Progenitor cell of endocrine pancreas (in vitro differentiated cells): Measurements from ENCODE around the gene PNKD. TPM values are rescaled to one million over a fixed set of nuclear protein-coding genes. Genes with fewer than 3 reads are reported as not detected.

Source experiments
- DNase-seq: peaks from one replicate; pipeline ENCODE4 v3.0.0; 2021; ENCODE audit warnings: low spot score; ENCODE audit not compliant: unreplicated experiment
- H3K27ac Mint-ChIP-seq: 2 replicates; pipeline ENCODE4 v1.8.0; 2021; ENCODE audit warnings: mild to moderate bottlenecking, moderate library complexity, mixed read lengths
- H3K27me3 Mint-ChIP-seq: 2 replicates; pipeline ENCODE4 v1.8.0; 2021; ENCODE audit warnings: mixed read lengths
- H3K36me3 Mint-ChIP-seq: 2 replicates; pipeline ENCODE4 v1.8.0; 2022; ENCODE audit warnings: mixed read lengths; ENCODE audit not compliant: insufficient read depth
- H3K4me1 Mint-ChIP-seq: 2 replicates; pipeline ENCODE4 v1.8.0; 2021; ENCODE audit warnings: low read depth, mixed read lengths
- H3K4me3 Mint-ChIP-seq: 2 replicates; pipeline ENCODE4 v1.8.0; 2021; ENCODE audit warnings: low read depth, mild to moderate bottlenecking, moderate library complexity, mixed read lengths
- H3K9me3 Mint-ChIP-seq: 2 replicates; pipeline ENCODE4 v1.8.0; 2021; ENCODE audit warnings: low read depth, mixed read lengths
- microRNA-seq: library from miRNA; unstranded; fragments of <30 nt; microRNA quantifications from one replicate; pipeline ENCODE4 v1.1.0, GENCODE V29; 2020; ENCODE audit warnings: borderline number of aligned reads; ENCODE audit not compliant: unreplicated experiment
- total RNA-seq: library from RNA; stranded (reverse); gene quantifications from 2 replicates; pipeline ENCODE4 v1.2.1, GENCODE V29; 2021
- TF ChIP-seq, protein P1 (sequence below): fragments of 200-600 bp; sonication (generic); IDR thresholded peaks from one replicate; pipeline ENCODE4 v1.5.0; 2021; ENCODE audit warnings: antibody characterized with exemption, mild to moderate bottlenecking; ENCODE audit not compliant: unreplicated experiment

Gene PNKD
- total RNA-seq, 1 donor from 2014 or later: 54.3 TPM

DNA sequence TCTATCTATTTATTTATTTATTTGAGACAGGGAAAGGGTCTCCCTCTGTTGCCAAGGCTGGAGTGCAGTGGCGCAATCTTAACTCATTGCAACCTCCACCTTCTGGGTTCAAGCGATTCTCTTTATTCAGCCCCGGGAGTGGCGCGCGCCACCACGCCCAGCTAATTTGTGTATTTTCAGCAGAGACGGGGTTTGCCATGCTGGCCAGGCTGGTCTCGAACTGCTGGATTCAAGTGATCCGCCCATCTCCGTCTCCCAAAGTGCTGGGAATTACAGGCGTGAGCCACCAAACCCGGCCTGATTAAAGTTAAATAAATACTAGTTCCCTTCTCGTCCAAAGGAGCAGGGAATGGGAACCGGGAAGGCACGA, 125.1 kb downstream of the PNKD start:
- Mint-ChIP-seq H3K27me3 (no peaks in the 10 kb centered on the region), H3K4me3 (peak overlapping the region; percentile 76), H3K36me3 (no peaks in the 10 kb centered on the region), H3K9me3 (no peaks in the 10 kb centered on the region), H3K4me1 (peaks cover 14% of the 10 kb centered on the region), H3K27ac (peak overlapping the region; percentile 81)
- TF ChIP-seq, protein P1, sequence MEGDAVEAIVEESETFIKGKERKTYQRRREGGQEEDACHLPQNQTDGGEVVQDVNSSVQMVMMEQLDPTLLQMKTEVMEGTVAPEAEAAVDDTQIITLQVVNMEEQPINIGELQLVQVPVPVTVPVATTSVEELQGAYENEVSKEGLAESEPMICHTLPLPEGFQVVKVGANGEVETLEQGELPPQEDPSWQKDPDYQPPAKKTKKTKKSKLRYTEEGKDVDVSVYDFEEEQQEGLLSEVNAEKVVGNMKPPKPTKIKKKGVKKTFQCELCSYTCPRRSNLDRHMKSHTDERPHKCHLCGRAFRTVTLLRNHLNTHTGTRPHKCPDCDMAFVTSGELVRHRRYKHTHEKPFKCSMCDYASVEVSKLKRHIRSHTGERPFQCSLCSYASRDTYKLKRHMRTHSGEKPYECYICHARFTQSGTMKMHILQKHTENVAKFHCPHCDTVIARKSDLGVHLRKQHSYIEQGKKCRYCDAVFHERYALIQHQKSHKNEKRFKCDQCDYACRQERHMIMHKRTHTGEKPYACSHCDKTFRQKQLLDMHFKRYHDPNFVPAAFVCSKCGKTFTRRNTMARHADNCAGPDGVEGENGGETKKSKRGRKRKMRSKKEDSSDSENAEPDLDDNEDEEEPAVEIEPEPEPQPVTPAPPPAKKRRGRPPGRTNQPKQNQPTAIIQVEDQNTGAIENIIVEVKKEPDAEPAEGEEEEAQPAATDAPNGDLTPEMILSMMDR: no peak
- no peak for DNase-seq

DNA sequence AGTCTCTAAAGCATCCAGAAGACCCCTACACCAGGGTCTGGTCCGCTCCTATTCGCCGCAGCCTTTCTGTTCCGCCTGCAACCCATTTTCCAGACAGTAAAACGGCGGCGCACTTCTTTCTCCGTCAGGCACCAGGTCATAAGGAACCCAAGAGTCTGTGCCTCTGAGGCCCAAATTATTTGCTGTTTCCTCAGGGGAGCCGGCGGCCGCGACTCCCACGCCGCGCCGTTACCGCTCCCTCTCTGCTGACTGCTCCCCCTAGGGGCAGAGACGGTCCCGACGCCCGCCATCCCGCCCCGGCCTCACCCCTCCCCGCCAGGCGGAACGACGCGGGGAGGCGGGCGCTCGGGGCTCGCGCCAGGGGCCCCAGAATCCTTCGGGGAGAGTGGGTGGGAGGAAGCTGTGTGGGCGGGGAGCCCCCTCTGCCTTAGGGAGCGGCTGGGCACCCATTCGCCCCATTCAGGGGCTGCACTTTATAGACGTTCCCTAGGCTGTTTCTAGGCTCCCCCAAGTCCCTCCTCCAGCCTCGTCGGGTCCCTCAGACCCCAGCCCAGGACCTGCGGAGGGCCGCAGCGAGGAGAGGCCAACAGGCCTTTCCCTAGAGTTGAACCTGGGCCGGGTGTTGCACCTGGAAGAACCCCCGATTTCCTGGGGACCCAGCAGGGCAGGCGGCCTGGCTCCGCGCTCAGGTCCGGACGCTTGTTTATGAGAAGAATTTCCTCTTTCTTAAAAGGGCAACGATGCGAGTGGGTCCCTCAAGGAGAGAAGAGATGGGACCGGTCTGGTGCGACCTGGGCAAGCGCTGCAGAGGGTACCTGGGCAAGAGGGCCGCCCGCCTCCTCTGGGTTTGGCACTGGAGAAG, 125.7 kb downstream of the PNKD start:
- peak overlapping the region; percentile 100 for H3K27ac Mint-ChIP-seq
- DNase-seq: peak; percentile 92
- TF ChIP-seq, protein P1: peak; percentile 93
- no peaks in the 10 kb centered on the region for H3K36me3 Mint-ChIP-seq
- H3K27me3 Mint-ChIP-seq: no peaks in the 10 kb centered on the region
- H3K9me3 Mint-ChIP-seq: no peaks in the 10 kb centered on the region
- peaks cover 14% of the 10 kb centered on the region for H3K4me1 Mint-ChIP-seq
- H3K4me3 Mint-ChIP-seq: peak overlapping the region; percentile 92

Small RNA genes within 50 kb of the gene (microRNA-seq; reads per million reads assigned to microRNA genes)
- gene MIR6513 (3.6 reads per million), gene MIR6810 (1.8 reads per million)

Other genes starting within 250 kb of the PNKD start
- not detected in 2 replicates for gene RUFY4, start 201.3 kb upstream of the PNKD start, total RNA-seq
- not detected in 2 replicates for gene CXCR2, start 144.5 kb upstream of the PNKD start, total RNA-seq
- not detected in 2 replicates for gene CXCR1, start 103.6 kb upstream of the PNKD start, total RNA-seq
- gene ARPC2, start 53.3 kb upstream of the PNKD start, total RNA-seq: 153 and 160 TPM in 2 replicates
- gene GPBAR1, start 9.5 kb upstream of the PNKD start, total RNA-seq: 9.1 and 9.7 TPM in 2 replicates
- gene AAMP, start 382 bp upstream of the PNKD start, total RNA-seq: 79.2 and 85.2 TPM in 2 replicates
- 131 and 137 TPM in 2 replicates for gene TMBIM1, start 22.0 kb downstream of the PNKD start, total RNA-seq
- gene CATIP, start 86.3 kb downstream of the PNKD start, total RNA-seq: 3.3 and 3.8 TPM in 2 replicates
- 0.33 and 0.34 TPM in 2 replicates for gene SLC11A1, start 111.8 kb downstream of the PNKD start, total RNA-seq
- gene CTDSP1, start 129.3 kb downstream of the PNKD start, total RNA-seq: 102 and 108 TPM in 2 replicates
- 281 and 305 TPM in 2 replicates for gene VIL1, start 148.6 kb downstream of the PNKD start, total RNA-seq